ENCODE data around the gene APOBEC3H.

GRCh38 chr22:39130892-39131855, 34.1 kb downstream of the APOBEC3H start:
- TF ChIP-seq POLR2A (IDR thresholded peaks at IDR 0.05; ENCODE audit: extremely low read depth, insufficient read length) = no peak
- TF ChIP-seq, protein P1, sequence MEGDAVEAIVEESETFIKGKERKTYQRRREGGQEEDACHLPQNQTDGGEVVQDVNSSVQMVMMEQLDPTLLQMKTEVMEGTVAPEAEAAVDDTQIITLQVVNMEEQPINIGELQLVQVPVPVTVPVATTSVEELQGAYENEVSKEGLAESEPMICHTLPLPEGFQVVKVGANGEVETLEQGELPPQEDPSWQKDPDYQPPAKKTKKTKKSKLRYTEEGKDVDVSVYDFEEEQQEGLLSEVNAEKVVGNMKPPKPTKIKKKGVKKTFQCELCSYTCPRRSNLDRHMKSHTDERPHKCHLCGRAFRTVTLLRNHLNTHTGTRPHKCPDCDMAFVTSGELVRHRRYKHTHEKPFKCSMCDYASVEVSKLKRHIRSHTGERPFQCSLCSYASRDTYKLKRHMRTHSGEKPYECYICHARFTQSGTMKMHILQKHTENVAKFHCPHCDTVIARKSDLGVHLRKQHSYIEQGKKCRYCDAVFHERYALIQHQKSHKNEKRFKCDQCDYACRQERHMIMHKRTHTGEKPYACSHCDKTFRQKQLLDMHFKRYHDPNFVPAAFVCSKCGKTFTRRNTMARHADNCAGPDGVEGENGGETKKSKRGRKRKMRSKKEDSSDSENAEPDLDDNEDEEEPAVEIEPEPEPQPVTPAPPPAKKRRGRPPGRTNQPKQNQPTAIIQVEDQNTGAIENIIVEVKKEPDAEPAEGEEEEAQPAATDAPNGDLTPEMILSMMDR (IDR thresholded peaks at IDR 0.05; ENCODE audit: low read depth, low read length) = no peak
- no peak for TF ChIP-seq MAX (IDR thresholded peaks at IDR 0.05; ENCODE audit: low read depth, low read length)
